Measurements from ENCODE around the gene TTC7B.

TTC7B gene

GRCh38 chr14:90773705-90774104 lies 42.5 kb downstream of the TTC7B start:
- Histone ChIP-seq H3K4me1 (ENCODE audit: insufficient read depth, poor library complexity, severe bottlenecking) (no peaks in the 10 kb centered on the region), H3K36me3 (ENCODE audit: low read depth) (peaks cover 28% of the 10 kb centered on the region), H3K27me3 (ENCODE audit: insufficient read depth, poor library complexity, severe bottlenecking) (no peaks in the 10 kb centered on the region), H3K27ac (ENCODE audit: poor library complexity, severe bottlenecking) (no peak overlapping the region), H3K9me3 (ENCODE audit: severe bottlenecking) (peaks cover 3% of the 10 kb centered on the region), H3K4me3 (ENCODE audit: severe bottlenecking) (no peak overlapping the region)
- TF ChIP-seq, protein P1, sequence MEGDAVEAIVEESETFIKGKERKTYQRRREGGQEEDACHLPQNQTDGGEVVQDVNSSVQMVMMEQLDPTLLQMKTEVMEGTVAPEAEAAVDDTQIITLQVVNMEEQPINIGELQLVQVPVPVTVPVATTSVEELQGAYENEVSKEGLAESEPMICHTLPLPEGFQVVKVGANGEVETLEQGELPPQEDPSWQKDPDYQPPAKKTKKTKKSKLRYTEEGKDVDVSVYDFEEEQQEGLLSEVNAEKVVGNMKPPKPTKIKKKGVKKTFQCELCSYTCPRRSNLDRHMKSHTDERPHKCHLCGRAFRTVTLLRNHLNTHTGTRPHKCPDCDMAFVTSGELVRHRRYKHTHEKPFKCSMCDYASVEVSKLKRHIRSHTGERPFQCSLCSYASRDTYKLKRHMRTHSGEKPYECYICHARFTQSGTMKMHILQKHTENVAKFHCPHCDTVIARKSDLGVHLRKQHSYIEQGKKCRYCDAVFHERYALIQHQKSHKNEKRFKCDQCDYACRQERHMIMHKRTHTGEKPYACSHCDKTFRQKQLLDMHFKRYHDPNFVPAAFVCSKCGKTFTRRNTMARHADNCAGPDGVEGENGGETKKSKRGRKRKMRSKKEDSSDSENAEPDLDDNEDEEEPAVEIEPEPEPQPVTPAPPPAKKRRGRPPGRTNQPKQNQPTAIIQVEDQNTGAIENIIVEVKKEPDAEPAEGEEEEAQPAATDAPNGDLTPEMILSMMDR (IDR thresholded peaks at IDR 0.05; ENCODE audit: poor library complexity, severe bottlenecking) = no peak
- DNase-seq (ENCODE audit: low spot score) (no peak), ATAC-seq (ENCODE audit: low read depth) (no peak)

DNA sequence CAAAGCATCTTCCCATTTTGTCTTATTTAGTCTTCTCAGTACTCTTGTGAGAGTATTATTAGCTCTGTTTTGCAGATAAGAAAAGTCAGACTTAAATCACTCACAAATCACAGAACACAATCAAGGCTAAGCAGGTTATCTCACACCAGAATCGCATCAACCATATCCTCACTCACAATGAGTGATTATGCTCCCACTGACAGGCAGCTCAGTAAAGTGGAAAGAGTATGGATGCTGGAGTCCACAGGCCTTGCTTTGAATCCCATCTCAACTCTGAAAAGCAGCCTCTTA lies 43.1 kb downstream of the TTC7B start:
- DNase-seq (ENCODE audit: low spot score) (no peak), ATAC-seq (ENCODE audit: low read depth) (no peak)
- Histone ChIP-seq H3K36me3 (ENCODE audit: low read depth) (peaks cover 32% of the 10 kb centered on the region), H3K27ac (ENCODE audit: poor library complexity, severe bottlenecking) (no peak overlapping the region), H3K4me3 (ENCODE audit: severe bottlenecking) (no peak overlapping the region), H3K4me1 (ENCODE audit: insufficient read depth, poor library complexity, severe bottlenecking) (no peaks in the 10 kb centered on the region), H3K9me3 (ENCODE audit: severe bottlenecking) (peaks cover 4% of the 10 kb centered on the region), H3K27me3 (ENCODE audit: insufficient read depth, poor library complexity, severe bottlenecking) (no peaks in the 10 kb centered on the region)
- TF ChIP-seq, protein P1 (IDR thresholded peaks at IDR 0.05; ENCODE audit: poor library complexity, severe bottlenecking) = no peak

DNA sequence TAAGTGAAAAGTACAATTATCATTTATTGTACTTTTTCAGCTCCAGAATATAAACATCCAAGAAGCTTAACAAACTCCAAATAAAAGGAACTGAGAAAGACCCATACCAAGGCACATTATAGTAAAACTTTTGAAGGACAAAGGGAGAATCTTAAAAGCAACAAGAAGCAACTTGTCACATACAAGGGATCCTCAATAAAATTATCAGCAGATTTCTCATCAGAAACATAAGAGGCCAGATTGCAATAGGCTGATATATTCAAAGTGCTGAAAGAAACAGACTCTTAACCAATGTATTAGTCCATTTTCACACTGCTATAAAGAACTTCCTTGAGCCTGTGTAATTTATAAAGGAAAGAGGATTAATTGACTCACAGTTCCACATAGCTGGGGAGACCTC lies 48.3 kb downstream of the TTC7B start:
- ATAC-seq (ENCODE audit: low read depth) (no peak), DNase-seq (ENCODE audit: low spot score) (no peak)
- Histone ChIP-seq H3K27ac (ENCODE audit: poor library complexity, severe bottlenecking) (no peak overlapping the region), H3K4me3 (ENCODE audit: severe bottlenecking) (no peak overlapping the region), H3K4me1 (ENCODE audit: insufficient read depth, poor library complexity, severe bottlenecking) (no peaks in the 10 kb centered on the region), H3K36me3 (ENCODE audit: low read depth) (peaks cover 36% of the 10 kb centered on the region), H3K9me3 (ENCODE audit: severe bottlenecking) (peaks cover 16% of the 10 kb centered on the region), H3K27me3 (ENCODE audit: insufficient read depth, poor library complexity, severe bottlenecking) (no peaks in the 10 kb centered on the region)
- TF ChIP-seq, protein P1 (IDR thresholded peaks at IDR 0.05; ENCODE audit: poor library complexity, severe bottlenecking) = no peak

- TF ChIP-seq, protein P1 (IDR thresholded peaks at IDR 0.05; ENCODE audit: poor library complexity, severe bottlenecking) = peak; percentile 73
- H3K4me1 ChIP-seq (ENCODE audit: insufficient read depth, poor library complexity, severe bottlenecking) = peaks cover 4% of the 10 kb centered on the region
- no peaks in the 10 kb centered on the region; the same call in 1 of the 2 replicates for H3K36me3 ChIP-seq (ENCODE audit: low read depth)
- H3K4me3 ChIP-seq (ENCODE audit: severe bottlenecking) = no peak overlapping the region
- no peak overlapping the region for H3K27ac ChIP-seq (ENCODE audit: poor library complexity, severe bottlenecking)
- no peaks in the 10 kb centered on the region for H3K27me3 ChIP-seq (ENCODE audit: insufficient read depth, poor library complexity, severe bottlenecking)
- DNase-seq (ENCODE audit: low spot score) (no peak), ATAC-seq (ENCODE audit: low read depth) (no peak)
- H3K9me3 ChIP-seq (ENCODE audit: severe bottlenecking) = peaks cover 9% of the 10 kb centered on the region
Observed at GRCh38 chr14:90760591-90761316, 55.5 kb downstream of the TTC7B start.

DNA sequence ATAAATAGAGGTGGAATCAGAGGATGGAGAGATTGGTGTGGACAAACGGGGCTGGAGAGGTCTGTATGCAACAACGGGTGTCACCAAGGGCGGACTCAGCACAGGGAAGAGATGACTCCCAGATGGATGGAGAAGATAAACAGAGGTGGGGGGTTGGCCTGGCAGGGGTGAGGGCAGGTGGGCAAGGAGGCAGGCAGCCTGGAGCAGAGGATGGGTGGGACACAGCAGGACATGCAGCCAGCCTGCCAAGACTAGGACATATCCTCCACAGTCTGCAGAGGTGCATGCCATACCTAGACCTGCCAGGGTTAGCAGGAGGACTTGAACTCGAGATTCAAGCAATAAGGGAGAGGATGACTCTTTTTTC lies 56.2 kb downstream of the TTC7B start:
- TF ChIP-seq, protein P1 (IDR thresholded peaks at IDR 0.05; ENCODE audit: poor library complexity, severe bottlenecking) = no peak
- Histone ChIP-seq H3K4me1 (ENCODE audit: insufficient read depth, poor library complexity, severe bottlenecking) (peaks cover 4% of the 10 kb centered on the region), H3K36me3 (ENCODE audit: low read depth) (no peaks in the 10 kb centered on the region; the same call in 1 of the 2 replicates), H3K4me3 (ENCODE audit: severe bottlenecking) (no peak overlapping the region), H3K27ac (ENCODE audit: poor library complexity, severe bottlenecking) (no peak overlapping the region), H3K27me3 (ENCODE audit: insufficient read depth, poor library complexity, severe bottlenecking) (no peaks in the 10 kb centered on the region), H3K9me3 (ENCODE audit: severe bottlenecking) (peaks cover 9% of the 10 kb centered on the region)
- no peak for DNase-seq (ENCODE audit: low spot score)
- ATAC-seq (ENCODE audit: low read depth) = no peak

All from RWPE2 (cell line).